Type B pancreatic cell (in vitro differentiated cells): ENCODE data around the gene NPHP4. TPM values are rescaled to one million over a fixed set of nuclear protein-coding genes. Genes with fewer than 3 reads are reported as not detected.

Experiments used
- DNase-seq: peaks from one replicate; pipeline ENCODE4 v3.0.0; 2021; ENCODE audit warnings: mixed read lengths; ENCODE audit not compliant: unreplicated experiment; ENCODE audit errors: extremely low spot score
- H3K27ac Mint-ChIP-seq: 2 replicates; pipeline ENCODE4 v1.8.0; 2021; ENCODE audit warnings: mild to moderate bottlenecking, mixed read lengths
- H3K27me3 Mint-ChIP-seq: 2 replicates; pipeline ENCODE4 v1.8.0; 2021; ENCODE audit warnings: mixed read lengths
- H3K36me3 Mint-ChIP-seq: 2 replicates; pipeline ENCODE4 v1.8.0; 2021; ENCODE audit warnings: mixed read lengths
- H3K4me1 Mint-ChIP-seq: one replicate; pipeline ENCODE4 v1.8.0; 2021; ENCODE audit warnings: mixed read lengths; ENCODE audit not compliant: unreplicated experiment
- H3K4me3 Mint-ChIP-seq: 2 replicates; pipeline ENCODE4 v1.8.0; 2021; ENCODE audit warnings: mild to moderate bottlenecking, mixed read lengths
- H3K9me3 Mint-ChIP-seq: 2 replicates; pipeline ENCODE4 v1.8.0; 2021; ENCODE audit warnings: mixed read lengths
- CTCF ChIP-seq: fragments of 200-600 bp; sonication (generic); conservative IDR thresholded peaks from 2 replicates; pipeline ENCODE4 v1.5.0; 2021; ENCODE audit warnings: antibody characterized with exemption, mild to moderate bottlenecking
- total RNA-seq: library from RNA; stranded (reverse); gene quantifications from 2 replicates; pipeline ENCODE4 v1.2.1, GENCODE V29; 2021; ENCODE audit warnings: low replicate concordance

NPHP4 gene
- total RNA-seq, 1 donor from 2014 or later: 21.7 TPM

GRCh38 chr1:5843521-5844096, 148.6 kb downstream of the NPHP4 start:
- Mint-ChIP-seq H3K27ac (no peak overlapping the region), H3K4me1 (peaks cover 8% of the 10 kb centered on the region), H3K4me3 (no peak overlapping the region), H3K9me3 (no peaks in the 10 kb centered on the region), H3K36me3 (no peaks in the 10 kb centered on the region), H3K27me3 (peaks cover 18% of the 10 kb centered on the region)
- no peak for DNase-seq
- TF ChIP-seq CTCF: no peak

- no peak for DNase-seq
- no peaks in the 10 kb centered on the region for H3K9me3 Mint-ChIP-seq
- H3K4me1 Mint-ChIP-seq: peaks cover 8% of the 10 kb centered on the region
- H3K27me3 Mint-ChIP-seq: peaks cover 18% of the 10 kb centered on the region
- H3K27ac Mint-ChIP-seq: no peak overlapping the region
- no peak overlapping the region for H3K4me3 Mint-ChIP-seq
- H3K36me3 Mint-ChIP-seq: no peaks in the 10 kb centered on the region
- no peak for TF ChIP-seq CTCF
Measured at GRCh38 chr1:5842679-5843078, 149.5 kb downstream of the NPHP4 start.

GRCh38 chr1:5840551-5841001, 151.6 kb downstream of the NPHP4 start:
- Mint-ChIP-seq H3K27ac (no peak overlapping the region), H3K36me3 (no peaks in the 10 kb centered on the region), H3K4me3 (no peak overlapping the region), H3K9me3 (no peaks in the 10 kb centered on the region), H3K4me1 (peaks cover 8% of the 10 kb centered on the region), H3K27me3 (peaks cover 21% of the 10 kb centered on the region)
- DNase-seq: no peak
- no peak for TF ChIP-seq CTCF

- H3K9me3 Mint-ChIP-seq: no peaks in the 10 kb centered on the region
- H3K4me3 Mint-ChIP-seq: no peak overlapping the region
- no peak for TF ChIP-seq CTCF
- H3K27me3 Mint-ChIP-seq: peaks cover 21% of the 10 kb centered on the region
- H3K4me1 Mint-ChIP-seq: peaks cover 8% of the 10 kb centered on the region
- H3K36me3 Mint-ChIP-seq: no peaks in the 10 kb centered on the region
- H3K27ac Mint-ChIP-seq: no peak overlapping the region
- DNase-seq: no peak
Measured at GRCh38 chr1:5839881-5840550, 152.2 kb downstream of the NPHP4 start.

- Mint-ChIP-seq H3K27me3 (peaks cover 21% of the 10 kb centered on the region), H3K36me3 (no peaks in the 10 kb centered on the region), H3K4me1 (peaks cover 8% of the 10 kb centered on the region), H3K27ac (no peak overlapping the region), H3K4me3 (no peak overlapping the region), H3K9me3 (no peaks in the 10 kb centered on the region)
- DNase-seq: no peak
- no peak for TF ChIP-seq CTCF
Measured at GRCh38 chr1:5839161-5839880, 152.9 kb downstream of the NPHP4 start.
